PC-3 (cell line): ENCODE results near the gene NOTCH1.

Experiments used
- CTCF ChIP-seq: fragments of 300-600 bp; sonication (generic); conservative IDR thresholded peaks from 2 replicates; pipeline ENCODE4 v1.5.1; 2017; ENCODE audit warnings: antibody characterized with exemption, low read depth, mild to moderate bottlenecking, low read length
- EZH2 ChIP-seq: fragments of 300-600 bp; sonication (generic); IDR thresholded peaks from one replicate; pipeline ENCODE4 v1.6.1; 2017; ENCODE audit warnings: antibody characterized with exemption, mild to moderate bottlenecking, low read length; ENCODE audit not compliant: unreplicated experiment
- EZH2phosphoT487 ChIP-seq: fragments of 300-600 bp; sonication (generic); IDR thresholded peaks from 2 replicates; pipeline ENCODE4 v1.6.1; 2018; ENCODE audit warnings: mild to moderate bottlenecking, antibody characterized with exemption, low read length, borderline replicate concordance

GRCh38 chr9:136526625-136527066 lies 19.2 kb downstream of the NOTCH1 start:
- TF ChIP-seq CTCF (no peak), EZH2phosphoT487 (no peak), EZH2 (no peak)
